GM12865 (cell line): Measurements from ENCODE around the gene MYH15.
A peak's percentile ranks its signal among the peaks of the same experiment; 100 is the strongest.

Experiments
- DNase-seq: peaks from one replicate; pipeline ENCODE4 v3.0.0; 2010; ENCODE audit warnings: low read depth
- H3K4me3 ChIP-seq: 2 replicates; pipeline ENCODE4 v1.5.1; 2011; ENCODE audit warnings: mild to moderate bottlenecking, low read depth, low read length, control low read depth
- CTCF ChIP-seq: IDR thresholded peaks from 2 replicates; pipeline ENCODE4 v1.5.1; 2011; ENCODE audit warnings: low read length, control low read depth, low read depth, inconsistent platforms; ENCODE audit not compliant: insufficient read depth; ENCODE audit errors: missing control alignments

The MYH15 gene

GRCh38 chr3:108406661-108407206 is 103.7 kb downstream of the MYH15 start:
- peak; percentile 76 for TF ChIP-seq CTCF
- no peak overlapping the region for H3K4me3 ChIP-seq

GRCh38 chr3:108406063-108406660 is 104.2 kb downstream of the MYH15 start:
- no peak for DNase-seq
- no peak overlapping the region for H3K4me3 ChIP-seq
- TF ChIP-seq CTCF: no peak

More at GRCh38 chr3:108406661-108407206, 103.7 kb downstream of the MYH15 start:
- peak; percentile 81 for DNase-seq

DNA sequence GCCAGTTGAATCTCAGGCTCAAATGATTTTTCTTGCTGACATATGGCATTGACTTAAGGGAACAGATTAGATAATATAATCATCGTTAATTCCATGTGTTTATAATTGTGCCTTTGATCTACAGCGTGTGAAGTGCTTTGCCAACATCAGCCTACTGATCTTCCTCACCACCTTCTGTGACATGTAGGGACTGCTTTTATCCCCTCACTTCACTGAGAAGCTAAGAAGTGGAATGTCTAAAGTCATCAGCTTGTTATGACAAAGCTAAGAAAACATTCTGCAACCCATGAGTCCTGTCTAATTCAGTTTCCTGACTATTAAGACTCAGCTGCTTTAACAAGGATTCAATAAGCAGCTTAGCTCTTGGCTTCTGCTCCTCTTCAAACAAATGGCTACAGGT is 106.0 kb downstream of the MYH15 start:
- no peak for DNase-seq
- no peak overlapping the region for H3K4me3 ChIP-seq
- no peak for TF ChIP-seq CTCF

DNA sequence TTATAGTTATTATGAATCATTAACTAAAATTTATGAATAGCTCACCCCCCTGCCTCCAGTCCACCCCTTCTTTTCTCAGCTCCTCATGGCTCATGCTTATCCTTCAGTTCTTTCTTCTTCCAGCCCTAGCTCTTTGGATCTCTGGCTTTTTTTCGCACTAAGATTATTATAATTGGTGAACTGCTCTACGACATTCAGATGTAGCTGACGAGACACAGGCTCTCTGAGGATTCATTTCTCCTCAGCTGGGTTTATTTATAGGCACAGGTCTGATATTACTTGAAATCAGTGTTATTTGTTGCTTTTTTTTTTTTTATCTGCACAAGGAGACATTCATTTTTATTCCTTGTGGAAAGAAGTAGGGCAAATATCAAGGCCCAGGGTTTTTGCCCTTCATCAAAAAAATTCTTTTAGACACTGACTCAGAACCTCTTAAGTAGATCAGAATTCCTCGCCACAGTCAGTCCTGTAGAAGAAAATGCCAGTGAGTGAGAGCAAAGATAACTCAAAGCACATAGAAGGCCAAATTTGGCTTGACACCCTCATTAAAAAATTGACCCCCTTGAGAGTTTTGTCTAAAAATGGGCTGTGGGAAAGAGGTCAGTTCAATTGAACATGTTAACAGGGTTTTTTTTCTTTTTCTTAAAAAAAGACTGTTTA is 106.6 kb downstream of the MYH15 start:
- DNase-seq: no peak
- TF ChIP-seq CTCF: no peak
- H3K4me3 ChIP-seq: no peak overlapping the region

DNA sequence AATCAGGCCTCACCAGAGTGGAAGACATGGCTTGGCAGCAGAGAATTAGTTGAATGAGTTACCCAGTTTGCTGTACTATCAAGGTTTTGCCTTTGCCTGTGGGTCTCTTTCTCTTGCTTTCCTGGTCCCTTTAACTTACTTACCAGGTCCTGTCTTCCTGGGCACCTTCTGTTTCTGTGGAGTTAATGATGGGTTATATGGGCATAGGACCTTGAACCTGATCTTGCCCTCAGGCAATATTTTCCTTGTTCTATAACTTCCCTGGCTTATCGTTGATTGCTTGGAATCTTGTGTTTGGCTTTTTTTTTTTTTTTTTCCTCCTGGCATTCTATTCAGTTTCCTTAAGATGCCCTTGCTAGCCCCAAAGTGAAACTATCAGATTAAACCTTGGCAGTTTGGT is 107.2 kb downstream of the MYH15 start:
- DNase-seq: no peak
- TF ChIP-seq CTCF: no peak
- H3K4me3 ChIP-seq: no peak overlapping the region

GRCh38 chr3:108401836-108402235 is 108.6 kb downstream of the MYH15 start:
- no peak for TF ChIP-seq CTCF
- no peak for DNase-seq
- no peak overlapping the region for H3K4me3 ChIP-seq
